ENCODE results near the gene SLC22A4.

SLC22A4 gene

GRCh38 chr5:132293066-132293991, 865 bp upstream of the SLC22A4 start:
- Mint-ChIP-seq H3K36me3 (ENCODE audit: insufficient read depth) (no peaks in the 10 kb centered on the region), H3K27ac (ENCODE audit: low read depth) (no peak overlapping the region), H3K4me1 (peaks cover 12% of the 10 kb centered on the region), H3K9me3 (no peaks in the 10 kb centered on the region), H3K4me3 (peak overlapping the region; percentile 93), H3K27me3 (peaks cover 43% of the 10 kb centered on the region)
- peak; percentile 58 for ATAC-seq (replicated peaks; ENCODE audit: extremely low read depth, poor library complexity, severe bottlenecking)
- no peak for DNase-seq (ENCODE audit: low spot score in 2 of 2)

- peaks cover 33% of the 10 kb centered on the region for H3K27me3 Mint-ChIP-seq
- peaks cover 12% of the 10 kb centered on the region for H3K4me1 Mint-ChIP-seq
- peak; percentile 1 for ATAC-seq (replicated peaks; ENCODE audit: extremely low read depth, poor library complexity, severe bottlenecking)
- peak overlapping the region; percentile 61 for H3K27ac Mint-ChIP-seq (ENCODE audit: low read depth)
- H3K36me3 Mint-ChIP-seq (ENCODE audit: insufficient read depth): no peaks in the 10 kb centered on the region
- no peaks in the 10 kb centered on the region for H3K9me3 Mint-ChIP-seq
- no peak for DNase-seq (ENCODE audit: low spot score in 2 of 2)
- H3K4me3 Mint-ChIP-seq: peak overlapping the region; percentile 93
Observed at GRCh38 chr5:132294728-132295504, 722 bp downstream of the SLC22A4 start.

GRCh38 chr5:132295505-132296411, 1.6 kb downstream of the SLC22A4 start:
- H3K36me3 Mint-ChIP-seq (ENCODE audit: insufficient read depth): no peaks in the 10 kb centered on the region
- peak overlapping the region; percentile 93 for H3K4me3 Mint-ChIP-seq
- peaks cover 12% of the 10 kb centered on the region for H3K4me1 Mint-ChIP-seq
- no peak for DNase-seq (ENCODE audit: low spot score in 2 of 2)
- H3K9me3 Mint-ChIP-seq: no peaks in the 10 kb centered on the region
- no peak for ATAC-seq (replicated peaks; ENCODE audit: extremely low read depth, poor library complexity, severe bottlenecking)
- H3K27me3 Mint-ChIP-seq: peaks cover 33% of the 10 kb centered on the region
- H3K27ac Mint-ChIP-seq (ENCODE audit: low read depth): no peak overlapping the region

GRCh38 chr5:132296412-132297016, 2.3 kb downstream of the SLC22A4 start:
- Mint-ChIP-seq H3K27me3 (peaks cover 33% of the 10 kb centered on the region), H3K36me3 (ENCODE audit: insufficient read depth) (no peaks in the 10 kb centered on the region), H3K4me1 (peaks cover 12% of the 10 kb centered on the region), H3K4me3 (no peak overlapping the region), H3K9me3 (no peaks in the 10 kb centered on the region), H3K27ac (ENCODE audit: low read depth) (peak overlapping the region; percentile 41)
- DNase-seq (ENCODE audit: low spot score in 2 of 2) (no peak), ATAC-seq (replicated peaks; ENCODE audit: extremely low read depth, poor library complexity, severe bottlenecking) (no peak)

- H3K9me3 Mint-ChIP-seq: no peaks in the 10 kb centered on the region
- H3K36me3 Mint-ChIP-seq (ENCODE audit: insufficient read depth): no peaks in the 10 kb centered on the region
- H3K27ac Mint-ChIP-seq (ENCODE audit: low read depth): peak overlapping the region; percentile 41
Observed at GRCh38 chr5:132297211-132297940, 3.2 kb downstream of the SLC22A4 start.

GRCh38 chr5:132298298-132299212, 4.4 kb downstream of the SLC22A4 start:
- Mint-ChIP-seq H3K4me1 (peaks cover 12% of the 10 kb centered on the region), H3K27ac (ENCODE audit: low read depth) (no peak overlapping the region), H3K36me3 (ENCODE audit: insufficient read depth) (no peaks in the 10 kb centered on the region), H3K27me3 (peaks cover 33% of the 10 kb centered on the region), H3K4me3 (no peak overlapping the region), H3K9me3 (no peaks in the 10 kb centered on the region)
- ATAC-seq (replicated peaks; ENCODE audit: extremely low read depth, poor library complexity, severe bottlenecking): no peak
- DNase-seq (ENCODE audit: low spot score in 2 of 2): no peak

More at GRCh38 chr5:132297211-132297940, 3.2 kb downstream of the SLC22A4 start:
- H3K27me3 Mint-ChIP-seq: peaks cover 33% of the 10 kb centered on the region
- no peak for DNase-seq (ENCODE audit: low spot score in 2 of 2)
- H3K4me3 Mint-ChIP-seq: no peak overlapping the region
- ATAC-seq (replicated peaks; ENCODE audit: extremely low read depth, poor library complexity, severe bottlenecking): no peak
- peaks cover 12% of the 10 kb centered on the region for H3K4me1 Mint-ChIP-seq

GRCh38 chr5:132299917-132300316, 5.7 kb downstream of the SLC22A4 start:
- H3K36me3 Mint-ChIP-seq (ENCODE audit: insufficient read depth): no peaks in the 10 kb centered on the region
- no peak for DNase-seq (ENCODE audit: low spot score in 2 of 2)
- no peak overlapping the region for H3K27ac Mint-ChIP-seq (ENCODE audit: low read depth)
- H3K27me3 Mint-ChIP-seq: peaks cover 26% of the 10 kb centered on the region
- H3K9me3 Mint-ChIP-seq: peaks cover under 1% of the 10 kb centered on the region
- no peak overlapping the region for H3K4me3 Mint-ChIP-seq
- no peak for ATAC-seq (replicated peaks; ENCODE audit: extremely low read depth, poor library complexity, severe bottlenecking)
- peaks cover 5% of the 10 kb centered on the region for H3K4me1 Mint-ChIP-seq

- no peak overlapping the region for H3K27ac Mint-ChIP-seq (ENCODE audit: low read depth)
- no peak overlapping the region for H3K4me3 Mint-ChIP-seq
- DNase-seq (ENCODE audit: low spot score in 2 of 2) (no peak), ATAC-seq (replicated peaks; ENCODE audit: extremely low read depth, poor library complexity, severe bottlenecking) (no peak)
- peaks cover 17% of the 10 kb centered on the region for H3K27me3 Mint-ChIP-seq
- no peaks in the 10 kb centered on the region for H3K36me3 Mint-ChIP-seq (ENCODE audit: insufficient read depth)
- peaks cover 7% of the 10 kb centered on the region for H3K9me3 Mint-ChIP-seq
- H3K4me1 Mint-ChIP-seq: no peaks in the 10 kb centered on the region
Observed at GRCh38 chr5:132300577-132301343, 6.6 kb downstream of the SLC22A4 start.

GRCh38 chr5:132301344-132302271, 7.4 kb downstream of the SLC22A4 start:
- no peak for DNase-seq (ENCODE audit: low spot score in 2 of 2)
- H3K4me3 Mint-ChIP-seq: no peak overlapping the region
- no peak overlapping the region for H3K27ac Mint-ChIP-seq (ENCODE audit: low read depth)
- H3K36me3 Mint-ChIP-seq (ENCODE audit: insufficient read depth): no peaks in the 10 kb centered on the region
- ATAC-seq (replicated peaks; ENCODE audit: extremely low read depth, poor library complexity, severe bottlenecking): no peak
- H3K4me1 Mint-ChIP-seq: no peaks in the 10 kb centered on the region
- H3K27me3 Mint-ChIP-seq: peaks cover 9% of the 10 kb centered on the region
- H3K9me3 Mint-ChIP-seq: peaks cover 7% of the 10 kb centered on the region

Measured in central memory CD8-positive, alpha-beta T cell (primary cell).